Measurements from ENCODE around the gene SPDYE2. TPM values are rescaled to one million over a fixed set of nuclear protein-coding genes. Genes with fewer than 3 reads are reported as not detected.
"Not testable (repeated sequence)": the region's sequence is repeated elsewhere in the genome, so short reads cannot be mapped to it uniquely, and the experiment has no call there.

The SPDYE2 gene
- total and polyA plus RNA-seq, 3 donors from 2014 or later = 5.4 to 19.5 (median 15.6) TPM

- H3K9me3 ChIP-seq; H3K36me3 ChIP-seq (ENCODE audit: low read depth, missing control alignments); intact Hi-C loops (cut with DNase I; ENCODE audit: low total_unique reads); H3K4me3 ChIP-seq; H3K27me3 ChIP-seq; H3K4me1 ChIP-seq; H3K27ac ChIP-seq; DNase-seq: not testable (repeated sequence)
- no CpG with 5 or more reads among the region's 1 CpG for WGBS, 2 donors
Measured at GRCh38 chr7:102544372-102544771, 6.7 kb upstream of the SPDYE2 start.

- 92% methylated on average over 9 of the region's 12 CpGs; no CpG with 5 or more reads in 1 of the 2 donors for WGBS, 2 donors
- H3K9me3 ChIP-seq; DNase-seq; H3K27ac ChIP-seq; H3K4me3 ChIP-seq; intact Hi-C loops (cut with DNase I; ENCODE audit: low total_unique reads); H3K36me3 ChIP-seq (ENCODE audit: low read depth, missing control alignments); H3K27me3 ChIP-seq; H3K4me1 ChIP-seq: not testable (repeated sequence)
Measured at GRCh38 chr7:102545288-102545687, 5.7 kb upstream of the SPDYE2 start.

DNA sequence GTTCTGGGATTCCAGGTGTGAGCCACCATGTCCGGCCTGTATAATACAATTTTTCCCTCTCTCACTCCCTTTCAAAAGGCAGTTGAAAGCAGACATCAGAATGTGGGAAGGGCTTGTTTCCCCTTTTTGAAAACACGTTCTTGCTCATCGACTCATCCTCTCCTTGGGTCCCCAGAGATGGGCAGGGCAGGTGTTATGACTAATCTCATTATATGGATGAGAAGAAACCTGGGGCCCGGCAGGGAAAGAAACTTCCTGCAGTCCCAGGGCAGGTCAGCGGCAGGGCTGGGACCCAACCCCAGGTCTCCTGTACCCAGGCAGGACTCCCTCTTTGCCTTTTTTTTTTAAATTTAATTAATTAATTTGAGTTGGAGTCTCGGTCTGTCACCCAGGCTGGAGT lies 4.7 kb upstream of the SPDYE2 start:
- intact Hi-C loops (cut with DNase I; ENCODE audit: low total_unique reads); DNase-seq; H3K9me3 ChIP-seq; H3K36me3 ChIP-seq (ENCODE audit: low read depth, missing control alignments); H3K27ac ChIP-seq; H3K27me3 ChIP-seq; H3K4me1 ChIP-seq; H3K4me3 ChIP-seq: not testable (repeated sequence)
- 94% methylated on average over 2 of the region's 6 CpGs; no CpG with 5 or more reads in 1 of the 2 donors for WGBS, 2 donors

GRCh38 chr7:102568620-102569019 lies 17.6 kb downstream of the SPDYE2 start:
- H3K27me3 ChIP-seq; DNase-seq; intact Hi-C loops (cut with DNase I; ENCODE audit: low total_unique reads); H3K36me3 ChIP-seq (ENCODE audit: low read depth, missing control alignments); H3K27ac ChIP-seq; H3K9me3 ChIP-seq; H3K4me1 ChIP-seq; H3K4me3 ChIP-seq: not testable (repeated sequence)
- 94% methylated on average over 4 of the region's 11 CpGs; no CpG with 5 or more reads in 1 of the 2 donors for WGBS, 2 donors

DNA sequence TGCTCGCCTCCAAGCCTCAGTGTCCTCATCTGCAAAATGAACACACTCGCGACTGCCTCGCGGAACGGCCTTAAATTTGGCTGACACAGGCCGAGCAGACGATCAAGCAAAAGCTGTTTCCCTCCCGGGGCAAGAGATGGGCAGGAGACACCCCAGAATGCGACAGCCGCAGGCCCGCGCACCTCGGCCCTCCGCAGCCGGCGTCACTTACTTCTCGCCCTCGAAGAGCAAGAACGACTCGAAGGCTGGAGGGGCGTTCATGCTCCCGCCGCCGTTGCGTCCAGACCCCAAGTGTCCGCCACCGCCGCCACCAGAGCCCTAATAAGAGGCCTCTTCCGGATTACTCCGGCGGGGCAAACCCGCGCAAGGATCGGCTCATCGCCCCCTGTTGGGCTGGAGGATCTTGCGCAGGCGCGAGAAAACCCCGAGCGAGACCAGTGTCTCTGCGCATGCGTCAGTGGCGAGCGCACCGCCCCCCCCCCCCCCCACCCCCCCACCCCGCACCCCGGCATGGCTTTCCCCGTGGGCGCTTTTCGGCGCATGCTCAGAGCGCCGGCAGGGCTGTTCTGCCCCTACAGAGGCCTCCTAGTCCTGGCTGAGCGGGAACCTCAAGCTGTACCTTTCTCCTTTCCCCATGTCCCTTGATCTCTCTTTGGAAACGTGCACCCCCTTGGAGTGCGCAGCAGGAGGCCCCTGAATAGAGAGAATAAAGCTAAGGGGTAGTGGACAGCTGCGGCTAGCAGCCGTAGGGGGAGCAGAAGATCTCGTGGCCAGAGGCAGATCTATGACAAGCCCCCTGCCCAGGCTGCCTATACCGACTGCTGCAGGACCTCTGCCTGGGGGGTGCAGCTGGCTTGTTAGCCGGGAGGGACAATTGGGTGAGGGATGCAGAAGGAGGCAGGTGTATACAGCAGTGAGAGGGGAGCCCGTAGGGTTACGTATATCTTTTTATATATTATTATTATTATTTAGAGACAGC lies 21.5 kb downstream of the SPDYE2 start, which contains the start of gene POLR2J3:
POLR2J3 (minus strand) TSS at position 323 of the 979 bp plus-strand sequence; CDS start at position 261, 62 bp downstream.
- H3K27me3 ChIP-seq; H3K9me3 ChIP-seq; H3K4me1 ChIP-seq; H3K36me3 ChIP-seq (ENCODE audit: low read depth, missing control alignments); intact Hi-C loops (cut with DNase I; ENCODE audit: low total_unique reads): not testable (repeated sequence)
- Histone ChIP-seq H3K4me3 (peak within 1 kb of the TSS; percentile 73 to 92), H3K27ac (peak within 1 kb of the TSS; percentile 59 to 77)
- 1% methylated on average over 24 to 52 of the region's 64 CpGs for WGBS, 2 donors
- peak; percentile 93 for DNase-seq
- peak in 2 of 3 experiments; percentile 51 to 95 for TF ChIP-seq CTCF (IDR thresholded peaks at IDR 0.05)

GRCh38 chr7:102574607-102575006 lies 23.6 kb downstream of the SPDYE2 start:
- DNase-seq; H3K4me3 ChIP-seq; H3K4me1 ChIP-seq; H3K9me3 ChIP-seq; H3K27ac ChIP-seq; H3K36me3 ChIP-seq (ENCODE audit: low read depth, missing control alignments); intact Hi-C loops (cut with DNase I; ENCODE audit: low total_unique reads); H3K27me3 ChIP-seq: not testable (repeated sequence)
- WGBS, 2 donors = no CpG with 5 or more reads among the region's 6 CpGs

DNA sequence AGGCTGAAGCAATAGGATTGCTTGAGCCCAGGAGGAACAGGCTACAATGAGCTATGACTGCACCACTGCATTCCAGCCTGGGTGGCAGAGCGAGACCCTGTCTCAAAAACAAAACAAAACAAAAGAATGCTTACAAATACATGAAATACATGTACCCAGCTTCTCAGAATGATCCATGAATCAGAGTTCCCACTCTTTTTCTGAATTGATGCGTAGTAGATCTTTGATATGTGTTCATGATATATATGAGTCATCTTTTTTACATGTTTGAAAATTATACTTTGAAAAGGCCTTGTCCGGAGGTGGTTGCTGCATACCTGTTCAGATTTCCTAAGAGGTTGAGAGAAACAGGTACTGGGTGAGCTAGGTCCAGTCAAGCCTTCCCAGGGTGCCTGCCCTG lies 25.3 kb downstream of the SPDYE2 start:
- H3K9me3 ChIP-seq; H3K4me1 ChIP-seq; H3K27me3 ChIP-seq; intact Hi-C loops (cut with DNase I; ENCODE audit: low total_unique reads); H3K27ac ChIP-seq; DNase-seq; H3K36me3 ChIP-seq (ENCODE audit: low read depth, missing control alignments); H3K4me3 ChIP-seq: not testable (repeated sequence)
- no CpG with 5 or more reads among the region's 3 CpGs for WGBS, 2 donors

GRCh38 chr7:102577315-102578240 lies 26.6 kb downstream of the SPDYE2 start:
- H3K4me1 ChIP-seq; DNase-seq; H3K27ac ChIP-seq; intact Hi-C loops (cut with DNase I; ENCODE audit: low total_unique reads); H3K9me3 ChIP-seq; H3K4me3 ChIP-seq; H3K36me3 ChIP-seq (ENCODE audit: low read depth, missing control alignments); H3K27me3 ChIP-seq: not testable (repeated sequence)
- WGBS, 2 donors = 77 to 84% methylated on average over 5 to 7 of the region's 7 CpGs

DNA sequence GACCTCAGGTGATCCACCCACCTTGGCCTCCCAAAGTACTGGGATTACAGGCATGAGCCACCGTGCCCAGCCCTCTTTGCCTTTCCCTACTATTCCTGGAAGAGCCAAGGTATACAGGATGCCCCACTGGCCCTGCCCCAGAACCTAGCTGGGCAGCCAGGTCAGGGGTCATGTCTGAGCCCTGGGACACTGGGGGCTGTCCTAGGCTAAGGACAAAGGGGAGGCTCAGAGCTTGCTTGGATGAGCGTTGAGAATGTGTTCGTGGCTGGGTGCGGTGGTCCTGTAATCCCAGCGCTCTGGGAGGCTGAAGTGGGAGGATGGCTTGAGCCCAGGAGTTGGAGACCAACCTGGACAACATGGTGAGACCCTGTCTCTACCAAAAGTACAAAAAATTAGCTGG lies 27.5 kb downstream of the SPDYE2 start:
- H3K27me3 ChIP-seq; H3K36me3 ChIP-seq (ENCODE audit: low read depth, missing control alignments); H3K9me3 ChIP-seq; H3K27ac ChIP-seq; H3K4me1 ChIP-seq; H3K4me3 ChIP-seq; intact Hi-C loops (cut with DNase I; ENCODE audit: low total_unique reads); DNase-seq: not testable (repeated sequence)
- WGBS, 2 donors = 90 to 93% methylated on average over 3 to 5 of the region's 5 CpGs

GRCh38 chr7:102581722-102582121 lies 30.7 kb downstream of the SPDYE2 start:
- DNase-seq; intact Hi-C loops (cut with DNase I; ENCODE audit: low total_unique reads); H3K36me3 ChIP-seq (ENCODE audit: low read depth, missing control alignments); H3K9me3 ChIP-seq; H3K27ac ChIP-seq; H3K27me3 ChIP-seq; H3K4me3 ChIP-seq; H3K4me1 ChIP-seq: not testable (repeated sequence)
- WGBS, 2 donors = no CpG with 5 or more reads among the region's 5 CpGs

Measured in testis (tissue), 3 donors.